GM12801 (cell line): ENCODE results near the gene RETN.

Experiments
- CTCF ChIP-seq: IDR thresholded peaks from one replicate; pipeline ENCODE4 v1.5.1; 2011; ENCODE audit warnings: control low read depth; ENCODE audit not compliant: insufficient read length; ENCODE audit errors: extremely low read depth

The RETN gene

DNA sequence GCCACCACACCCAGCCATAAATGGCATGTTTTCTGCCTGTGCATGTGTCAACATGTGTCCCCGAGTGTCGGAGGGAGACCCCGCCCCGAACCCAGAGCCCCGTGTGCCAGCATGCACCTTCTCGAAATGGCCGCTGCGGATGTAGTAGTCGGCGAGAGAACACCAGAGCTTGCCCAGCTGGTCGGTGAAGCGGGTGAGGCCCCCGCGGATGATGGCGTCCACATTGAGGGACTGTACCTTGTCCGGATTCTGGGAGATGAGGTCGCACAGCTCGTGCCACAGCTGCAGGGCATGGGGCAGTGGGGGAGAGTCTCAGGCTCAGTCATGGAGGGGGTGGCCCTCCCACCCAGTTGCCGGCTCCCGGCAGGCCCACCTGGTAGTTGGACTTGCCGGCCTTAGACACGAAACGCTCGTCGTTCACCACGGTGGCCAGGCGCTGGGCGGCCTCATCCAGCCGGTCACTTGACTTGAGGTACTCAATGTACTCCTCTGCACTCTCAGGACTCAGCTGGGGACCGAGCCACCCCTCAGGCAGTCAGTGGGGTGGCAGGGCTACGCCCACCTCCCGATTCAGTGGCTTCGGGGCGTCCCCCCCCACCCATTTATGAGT lies 43.0 kb upstream of the RETN start:
- TF ChIP-seq CTCF: no peak

DNA sequence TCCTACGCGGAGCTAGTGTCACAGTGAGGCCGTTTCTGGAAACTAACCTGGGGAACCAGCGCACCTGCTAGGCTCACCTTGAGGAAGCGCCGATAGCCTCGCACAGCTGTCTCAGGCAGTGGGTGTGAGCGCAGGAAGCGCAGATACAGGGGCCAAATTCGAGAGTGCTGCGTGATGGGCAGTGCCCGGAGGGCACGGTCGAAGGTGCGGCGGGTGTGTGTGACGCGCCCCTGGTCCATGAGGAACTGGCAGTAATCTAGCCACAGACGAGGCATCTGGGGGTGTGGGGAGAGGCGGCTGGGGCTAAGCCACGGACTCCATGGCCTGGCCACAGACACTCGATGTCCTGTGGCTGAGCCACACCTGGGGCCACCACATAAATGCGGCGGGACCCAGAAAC lies 41.7 kb upstream of the RETN start:
- TF ChIP-seq CTCF: no peak

GRCh38 chr19:7628589-7629311 lies 40.1 kb upstream of the RETN start:
- no peak for TF ChIP-seq CTCF

DNA sequence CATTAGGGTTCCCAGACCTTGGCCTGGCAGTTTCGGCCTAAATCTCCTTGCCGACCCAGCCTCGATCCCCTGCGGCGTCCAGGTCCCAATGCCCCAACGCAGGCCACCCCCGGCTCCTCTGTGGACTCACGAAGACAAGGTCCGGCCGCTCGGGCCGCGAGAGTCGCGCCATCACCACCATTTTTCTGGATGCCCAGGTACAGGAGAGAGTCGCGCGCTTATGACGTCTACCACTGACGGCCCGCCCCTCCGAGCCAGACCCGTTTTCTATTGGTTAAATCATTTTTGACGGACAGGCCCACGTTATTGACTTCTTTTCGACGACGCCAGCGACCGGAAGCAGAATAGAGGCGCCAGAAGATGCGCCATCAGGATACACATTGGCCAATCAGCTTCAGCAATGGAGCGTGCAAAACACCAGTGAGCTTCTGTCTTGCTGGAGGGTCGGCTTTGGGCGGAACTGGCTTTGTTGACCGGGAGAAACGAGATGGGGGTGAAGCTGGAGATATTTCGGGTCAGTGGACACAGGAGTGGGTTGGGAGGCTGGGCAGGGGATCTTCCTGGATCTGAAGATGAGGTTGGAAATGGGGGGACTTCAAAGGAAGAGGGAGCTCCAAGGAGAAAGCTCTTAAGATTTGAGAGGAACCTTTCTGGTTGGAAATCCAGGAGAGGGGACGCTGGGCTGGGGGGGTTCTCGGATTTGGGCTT lies 39.3 kb upstream of the RETN start, which contains the start of the genes PET100 and XAB2:
Gene PET100, plus strand, starts transcription at position 447 of the 708 bp plus-strand sequence. Its CDS starts 41 bp downstream, at position 488.
Gene XAB2, minus strand, starts transcription at position 199 of the 708 bp plus-strand sequence. Its CDS starts 18 bp downstream, at position 181.
- no peak for TF ChIP-seq CTCF

- TF ChIP-seq CTCF: no peak
These were observed 37.3 kb upstream of the RETN start for GRCh38 chr19:7631577-7631976.

GRCh38 chr19:7632340-7633203 lies 36.3 kb upstream of the RETN start:
- TF ChIP-seq CTCF: no peak
